ENCODE results near the gene RHBDL3. TPM values are rescaled to one million over a fixed set of nuclear protein-coding genes. Genes with fewer than 3 reads are reported as not detected.

The RHBDL3 gene
- total RNA-seq, 1 experiment from 2014 or later = 12.5 TPM

DNA sequence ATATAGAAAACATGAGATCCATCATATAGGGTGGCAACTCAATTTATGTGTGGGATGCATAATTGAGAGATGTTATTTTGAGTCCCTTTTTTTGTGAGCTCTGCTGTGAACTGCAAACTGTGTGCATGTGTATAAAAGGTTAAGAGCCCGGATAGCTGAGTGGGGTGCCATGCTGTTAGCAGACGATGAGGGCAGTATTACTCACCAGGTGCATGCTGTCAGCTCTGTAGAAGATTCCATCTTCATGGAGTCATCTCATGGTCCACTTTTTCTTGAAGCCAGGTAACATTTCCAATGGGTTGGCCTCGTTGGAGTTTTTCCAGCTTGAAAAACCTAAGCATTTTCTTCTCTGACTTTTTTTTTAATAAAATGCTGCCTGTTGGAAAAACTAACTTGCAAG, 43.0 kb upstream of the RHBDL3 start:
- Mint-ChIP-seq H3K4me3 (no peak overlapping the region), H3K36me3 (ENCODE audit: insufficient read depth in 1 of 3, low read depth in 3 of 3) (peaks cover 0 to 6% (median 2%) of the 10 kb centered on the region in 3 experiments; a peak in 3 of 7 replicates), H3K9me3 (no peaks in the 10 kb centered on the region), H3K27me3 (ENCODE audit: low read depth) (no peaks in the 10 kb centered on the region), H3K27ac (no peak overlapping the region; a peak in 1 of 7 replicates), H3K4me1 (peaks cover 10 to 11% of the 10 kb centered on the region in 2 experiments)
- TF ChIP-seq CTCF (conservative IDR thresholded peaks at IDR 0.05) = no peak; the same call in 2 of the 3 replicates
- no peak overlapping the region for H3K4ac ChIP-seq (ENCODE audit: low read depth, low read length)
- H3K18ac ChIP-seq (ENCODE audit: insufficient read length, low read depth, low read length) = no peak overlapping the region
- H2BK120ac ChIP-seq (ENCODE audit: low read depth, low read length, poor library complexity, severe bottlenecking) = no peak overlapping the region
- H3K4me2 ChIP-seq (ENCODE audit: insufficient read depth, insufficient read length, low read length) = no peak overlapping the region
- no peak overlapping the region for H4K5ac ChIP-seq (ENCODE audit: insufficient read length, low read depth, low read length)
- H3K4me1 ChIP-seq (ENCODE audit: insufficient read depth, low read length) = no peaks in the 10 kb centered on the region
- WGBS (ENCODE audit: extremely low coverage, insufficient read length, low lambda C conversion rate) = no CpG with 5 or more reads among the region's 3 CpGs
- no peaks in the 10 kb centered on the region for H3K23me2 ChIP-seq (ENCODE audit: insufficient read length, low read depth, low read length, poor library complexity, severe bottlenecking)
- no peak overlapping the region for H2BK15ac ChIP-seq (ENCODE audit: low read depth, low read length)
- H3K56ac ChIP-seq (ENCODE audit: insufficient read length, low read depth, low read length) = no peak overlapping the region
- H4K20me1 ChIP-seq (ENCODE audit: control insufficient read depth, insufficient read depth, insufficient read length) = no peaks in the 10 kb centered on the region
- no peak overlapping the region for H3K9ac ChIP-seq (ENCODE audit: extremely low read depth, insufficient read length, low read length)
- H4K8ac ChIP-seq (replicated peaks; ENCODE audit: insufficient read length, low read depth, low read length) = no peak overlapping the region
- no peak overlapping the region for H4K91ac ChIP-seq (ENCODE audit: insufficient read length, low read depth, low read length)
- H2AFZ ChIP-seq (ENCODE audit: low read length) = no peak overlapping the region
- no peak overlapping the region for H3K27ac ChIP-seq (ENCODE audit: insufficient read length, low read depth, low read length)
- H3K23ac ChIP-seq (ENCODE audit: insufficient read length, low read depth, low read length) = no peak overlapping the region
- no peaks in the 10 kb centered on the region for H3K79me2 ChIP-seq (ENCODE audit: insufficient read depth, low read length)
- H2BK5ac ChIP-seq (ENCODE audit: insufficient read length, low read length) = no peak overlapping the region
- H3K27me3 ChIP-seq (ENCODE audit: insufficient read depth, low read length) = no peaks in the 10 kb centered on the region
- H2AK5ac ChIP-seq (ENCODE audit: insufficient read length, low read length) = no peak overlapping the region
- no peak overlapping the region for H2BK12ac ChIP-seq (ENCODE audit: insufficient read length, low read depth, low read length)
- no peak overlapping the region for H3T11ph ChIP-seq (ENCODE audit: low read length)
- H2BK20ac ChIP-seq (ENCODE audit: low read depth, low read length, poor library complexity, severe bottlenecking) = no peak overlapping the region
- no peak for DNase-seq
- no peak overlapping the region for H3K14ac ChIP-seq (ENCODE audit: insufficient read depth, low read length)
- no peaks in the 10 kb centered on the region for H3K9me3 ChIP-seq (ENCODE audit: control insufficient read depth, low read depth, low read length)
- no peaks in the 10 kb centered on the region for H3K79me1 ChIP-seq (ENCODE audit: insufficient read depth, low read depth, low read length, poor library complexity, severe bottlenecking)
